Chondrocyte (in vitro differentiated cells): Measurements from ENCODE around the gene C1QTNF1. TPM values are rescaled to one million over a fixed set of nuclear protein-coding genes. Genes with fewer than 3 reads are reported as not detected.

Experiments
- DNase-seq: peaks from one replicate; pipeline ENCODE4 v3.0.0; 2021; ENCODE audit warnings: mixed read lengths, low spot score
- H3K27ac Mint-ChIP-seq: one replicate; pipeline ENCODE4 v1.8.0; 2021; ENCODE audit warnings: mild to moderate bottlenecking, moderate library complexity, mixed read lengths; ENCODE audit not compliant: unreplicated experiment
- H3K27me3 Mint-ChIP-seq: 2 replicates; pipeline ENCODE4 v1.8.0; 2021; ENCODE audit warnings: low read depth, mixed read lengths
- H3K36me3 Mint-ChIP-seq: 2 replicates; pipeline ENCODE4 v1.8.0; 2021; ENCODE audit warnings: low read depth, mixed read lengths
- H3K4me1 Mint-ChIP-seq: 2 replicates; pipeline ENCODE4 v1.8.0; 2021; ENCODE audit warnings: low read depth, mild to moderate bottlenecking, mixed read lengths
- H3K4me3 Mint-ChIP-seq: one replicate; pipeline ENCODE4 v1.8.0; 2021; ENCODE audit warnings: mild to moderate bottlenecking, moderate library complexity, mixed read lengths; ENCODE audit not compliant: unreplicated experiment
- H3K9me3 Mint-ChIP-seq: 2 replicates; pipeline ENCODE4 v1.8.0; 2021; ENCODE audit warnings: low read depth, mixed read lengths
- CTCF ChIP-seq: fragments of 200-600 bp; sonication (generic); IDR thresholded peaks from 2 replicates; pipeline ENCODE4 v1.5.0; 2021; ENCODE audit warnings: antibody characterized with exemption, mild to moderate bottlenecking, moderate library complexity
- total RNA-seq: library from RNA; stranded (reverse); gene quantifications from 3 replicates; pipeline ENCODE4 v1.2.1, GENCODE V29; 2021

C1QTNF1 gene
- total RNA-seq, 1 donor from 2014 or later = 74.7 TPM

GRCh38 chr17:79008666-79009387 is 15.1 kb upstream of the C1QTNF1 start:
- H3K9me3 Mint-ChIP-seq = no peaks in the 10 kb centered on the region

GRCh38 chr17:79009397-79010303 is 14.3 kb upstream of the C1QTNF1 start, which contains the start of gene CANT1:
TSS of gene CANT1 (minus strand) at chr17:79009764. CDS start at chr17:78997622, 12,142 bp downstream.
- no peak for TF ChIP-seq CTCF
- Mint-ChIP-seq H3K36me3 (peaks cover 2% of the 10 kb centered on the region), H3K9me3 (peaks cover 4% of the 10 kb centered on the region), H3K4me3 (peak within 1 kb of the TSS; percentile 84), H3K27me3 (no peaks in the 10 kb centered on the region), H3K27ac (peak within 1 kb of the TSS; percentile 88), H3K4me1 (peaks cover 34% of the 10 kb centered on the region)
- DNase-seq = peak; percentile 93

More at GRCh38 chr17:79008666-79009387, 15.1 kb upstream of the C1QTNF1 start:
- Mint-ChIP-seq H3K4me3 (peak overlapping the region; percentile 82), H3K4me1 (peaks cover 34% of the 10 kb centered on the region), H3K27ac (peak overlapping the region; percentile 88), H3K27me3 (no peaks in the 10 kb centered on the region), H3K36me3 (peaks cover 2% of the 10 kb centered on the region)
- no peak for TF ChIP-seq CTCF
- DNase-seq = no peak

GRCh38 chr17:79010304-79010646 is 13.7 kb upstream of the C1QTNF1 start:
- no peak for TF ChIP-seq CTCF
- peaks cover 34% of the 10 kb centered on the region for H3K4me1 Mint-ChIP-seq
- H3K36me3 Mint-ChIP-seq = peaks cover 2% of the 10 kb centered on the region
- DNase-seq = no peak
- no peak overlapping the region for H3K27ac Mint-ChIP-seq
- H3K4me3 Mint-ChIP-seq = peak overlapping the region; percentile 84
- H3K9me3 Mint-ChIP-seq = peaks cover 4% of the 10 kb centered on the region
- H3K27me3 Mint-ChIP-seq = no peaks in the 10 kb centered on the region

GRCh38 chr17:79011451-79012147 is 12.4 kb upstream of the C1QTNF1 start:
- Mint-ChIP-seq H3K4me3 (no peak overlapping the region), H3K4me1 (peaks cover 34% of the 10 kb centered on the region)

More at GRCh38 chr17:79011451-79012147, 12.4 kb upstream of the C1QTNF1 start:
- DNase-seq = no peak
- Mint-ChIP-seq H3K36me3 (peaks cover 2% of the 10 kb centered on the region), H3K27me3 (no peaks in the 10 kb centered on the region), H3K9me3 (peaks cover 4% of the 10 kb centered on the region), H3K27ac (no peak overlapping the region)
- TF ChIP-seq CTCF = no peak
